ENCODE measurements around the gene DLX6. TPM values are rescaled to one million over a fixed set of nuclear protein-coding genes. Genes with fewer than 3 reads are reported as not detected.
"Not testable (repeated sequence)": the region's sequence is repeated elsewhere in the genome, so short reads cannot be mapped to it uniquely, and the experiment has no call there.

Gene DLX6
- total RNA-seq, 2 donors from 2014 or later: 4.1 TPM; not detected in 1

- 4% methylated on average over 23 of the region's 23 CpGs for whole genome bisulfite sequencing
- H3K4me3 ChIP-seq: peak overlapping the region in 1 of 2 donors; percentile 7
- H3K27me3 ChIP-seq (replicated peaks; ENCODE audit: insufficient read depth): peaks cover 2% of the 10 kb centered on the region
- no peaks in the 10 kb centered on the region for H3K9me3 ChIP-seq
- intact Hi-C loops (cut with DNase I): loop anchor here (2.0 to 10.0 kb wide), 3 partner anchors 703 to 1110 kb away; partner anchors contain the start of gene SLC25A13
- no peaks in the 10 kb centered on the region for H3K4me1 ChIP-seq (replicated peaks)
- H3K27ac ChIP-seq: no peak overlapping the region
- TF ChIP-seq, protein P1, sequence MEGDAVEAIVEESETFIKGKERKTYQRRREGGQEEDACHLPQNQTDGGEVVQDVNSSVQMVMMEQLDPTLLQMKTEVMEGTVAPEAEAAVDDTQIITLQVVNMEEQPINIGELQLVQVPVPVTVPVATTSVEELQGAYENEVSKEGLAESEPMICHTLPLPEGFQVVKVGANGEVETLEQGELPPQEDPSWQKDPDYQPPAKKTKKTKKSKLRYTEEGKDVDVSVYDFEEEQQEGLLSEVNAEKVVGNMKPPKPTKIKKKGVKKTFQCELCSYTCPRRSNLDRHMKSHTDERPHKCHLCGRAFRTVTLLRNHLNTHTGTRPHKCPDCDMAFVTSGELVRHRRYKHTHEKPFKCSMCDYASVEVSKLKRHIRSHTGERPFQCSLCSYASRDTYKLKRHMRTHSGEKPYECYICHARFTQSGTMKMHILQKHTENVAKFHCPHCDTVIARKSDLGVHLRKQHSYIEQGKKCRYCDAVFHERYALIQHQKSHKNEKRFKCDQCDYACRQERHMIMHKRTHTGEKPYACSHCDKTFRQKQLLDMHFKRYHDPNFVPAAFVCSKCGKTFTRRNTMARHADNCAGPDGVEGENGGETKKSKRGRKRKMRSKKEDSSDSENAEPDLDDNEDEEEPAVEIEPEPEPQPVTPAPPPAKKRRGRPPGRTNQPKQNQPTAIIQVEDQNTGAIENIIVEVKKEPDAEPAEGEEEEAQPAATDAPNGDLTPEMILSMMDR (IDR thresholded peaks at IDR 0.05): peak; percentile 44 to 84 (median 82)
- TF ChIP-seq POLR2A (IDR thresholded peaks at IDR 0.05) (no peak), POLR2AphosphoS5 (IDR thresholded peaks at IDR 0.05) (peak; percentile 11)
- peak; percentile 75 for DNase-seq (ENCODE audit: low spot score)
- no peaks in the 10 kb centered on the region for H3K36me3 ChIP-seq
Observed at GRCh38 chr7:97027427-97028234, 22.3 kb downstream of the DLX6 start.

DNA sequence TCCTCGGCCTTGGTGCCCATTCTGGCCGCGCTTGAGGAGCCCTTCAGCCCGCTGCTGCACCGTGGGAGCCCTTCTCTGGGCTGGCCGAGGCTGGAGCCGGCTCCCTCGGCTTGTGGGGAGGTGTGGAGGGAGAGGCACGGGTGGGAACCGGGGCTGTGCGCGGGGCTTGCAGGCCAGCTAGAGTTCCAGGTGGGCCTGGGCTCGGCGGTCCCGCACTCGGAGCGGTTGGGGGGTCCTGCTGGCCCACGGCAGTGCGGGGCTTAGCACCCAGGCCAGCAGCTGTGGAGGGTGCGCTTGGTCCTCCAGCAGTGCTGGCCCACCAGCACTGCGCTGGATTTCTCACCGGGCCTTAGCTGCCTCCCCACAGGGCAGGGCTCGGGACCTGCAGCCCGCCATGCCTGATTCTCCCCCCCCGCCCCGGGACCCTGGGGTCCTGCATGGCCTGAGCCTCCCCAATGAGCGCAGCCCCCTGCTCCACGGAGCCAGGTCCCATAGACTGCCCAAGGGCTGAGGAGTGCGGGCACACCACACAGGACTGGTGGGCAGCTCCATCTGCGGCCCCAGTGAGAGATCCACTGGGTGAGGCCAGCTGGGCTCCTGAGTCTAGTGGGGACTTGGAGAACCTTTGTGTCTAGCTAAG lies 29.0 kb downstream of the DLX6 start:
- H3K4me1 ChIP-seq (replicated peaks); H3K9me3 ChIP-seq; H3K36me3 ChIP-seq; H3K4me3 ChIP-seq; H3K27ac ChIP-seq; DNase-seq (ENCODE audit: low spot score); H3K27me3 ChIP-seq (replicated peaks; ENCODE audit: insufficient read depth); intact Hi-C loops (cut with DNase I): not testable (repeated sequence)
- 89% methylated on average over 29 of the region's 30 CpGs for WGBS

DNA sequence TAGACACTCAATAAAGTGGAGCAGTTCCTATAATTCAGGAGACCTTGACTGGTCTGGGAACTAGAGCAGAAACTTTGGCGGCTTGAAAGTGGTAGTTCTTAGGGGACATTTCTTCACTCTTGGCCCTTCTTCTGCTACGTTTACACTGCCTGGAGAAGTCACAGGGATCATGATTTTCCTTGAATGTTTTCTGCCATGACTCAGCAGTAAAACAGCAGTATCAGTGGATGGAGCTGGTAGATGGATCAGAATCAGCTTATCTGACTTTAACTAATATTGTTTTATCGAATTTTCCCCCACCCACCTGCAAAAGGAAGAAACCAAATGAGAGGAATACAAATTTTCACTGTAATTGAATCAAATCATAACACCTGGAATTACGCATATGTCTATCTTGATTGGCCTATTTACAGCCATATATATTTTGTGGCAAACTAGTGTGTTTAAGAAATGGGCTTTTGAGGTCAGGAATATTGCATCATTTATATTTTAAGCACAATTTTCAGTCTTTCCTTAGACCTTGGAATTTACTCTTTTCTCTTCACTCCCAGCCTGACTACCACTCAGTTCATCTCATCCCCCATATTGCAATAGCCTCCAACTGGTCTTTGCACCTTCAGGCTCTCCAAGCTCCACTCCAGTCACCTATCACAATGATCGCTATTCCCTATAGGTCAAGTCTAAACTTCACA lies 34.2 kb downstream of the DLX6 start:
- TF ChIP-seq POLR2A (IDR thresholded peaks at IDR 0.05): no peak
- no peak for TF ChIP-seq POLR2AphosphoS5 (IDR thresholded peaks at IDR 0.05)
- Histone ChIP-seq H3K27me3 (replicated peaks; ENCODE audit: insufficient read depth) (no peaks in the 10 kb centered on the region), H3K27ac (no peak overlapping the region), H3K4me3 (no peak overlapping the region), H3K9me3 (no peaks in the 10 kb centered on the region), H3K36me3 (no peaks in the 10 kb centered on the region), H3K4me1 (replicated peaks) (no peaks in the 10 kb centered on the region)
- DNase-seq (ENCODE audit: low spot score): no peak
- intact Hi-C loops (cut with DNase I): no loop called here
- 82% methylated on average over 5 of the region's 5 CpGs for WGBS

DNA sequence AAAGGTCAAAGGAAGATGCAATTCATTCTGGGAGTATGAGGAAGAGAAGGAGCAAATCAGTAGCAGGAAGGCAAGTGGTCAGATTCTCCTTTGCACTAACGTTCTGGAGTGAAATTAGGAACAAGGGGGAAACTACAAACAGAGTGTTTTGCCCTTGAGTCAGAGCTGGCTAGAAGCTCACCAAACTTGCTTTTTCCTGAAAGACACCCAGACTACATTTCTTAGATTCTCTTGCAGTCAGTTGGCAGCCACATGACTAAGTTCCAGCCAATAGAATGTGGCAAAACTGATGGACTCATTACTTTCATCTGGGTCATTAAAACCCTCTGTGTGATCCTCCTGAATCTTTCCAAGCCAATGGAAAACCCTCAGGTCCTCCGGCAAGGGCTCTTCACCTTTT lies 37.9 kb downstream of the DLX6 start:
- H3K36me3 ChIP-seq: no peaks in the 10 kb centered on the region
- no peak for DNase-seq (ENCODE audit: low spot score)
- H3K27me3 ChIP-seq (replicated peaks; ENCODE audit: insufficient read depth): no peaks in the 10 kb centered on the region
- no peak overlapping the region for H3K4me3 ChIP-seq
- WGBS: 66% methylated on average over 2 of the region's 2 CpGs
- no peak overlapping the region for H3K27ac ChIP-seq
- H3K9me3 ChIP-seq: no peaks in the 10 kb centered on the region
- TF ChIP-seq, protein P1 (IDR thresholded peaks at IDR 0.05): no peak
- TF ChIP-seq POLR2AphosphoS5 (IDR thresholded peaks at IDR 0.05) (no peak), POLR2A (IDR thresholded peaks at IDR 0.05) (no peak)
- H3K4me1 ChIP-seq (replicated peaks): no peaks in the 10 kb centered on the region
- intact Hi-C loops (cut with DNase I): no loop called here

Small RNA genes within 50 kb of the gene (small RNA-seq; reads per million reads assigned to genes)
- gene RF01778 (0 reads per million in 2 donors), gene RF01887 (0 reads per million in 2 donors), gene RF01888 (0 reads per million in 2 donors)

Other genes starting within 250 kb of the DLX6 start
- 1 to 10 TPM in 1 of 2 donors, under 1 TPM in 1; 0.64 to 1.6 TPM for gene DLX5, start 19.3 kb downstream of the DLX6 start, total RNA-seq
- 10 to 100 TPM in 1 of 2 donors, 1 to 10 TPM in 1; 9.1 to 13.9 TPM for gene SDHAF3, start 112.1 kb downstream of the DLX6 start, total RNA-seq